ENCODE results near the gene NAE1.
A peak's percentile ranks its signal among the peaks of the same experiment; 100 is the strongest.
"Not testable (repeated sequence)": the region's sequence is repeated elsewhere in the genome, so short reads cannot be mapped to it uniquely, and the experiment has no call there.

The NAE1 gene

DNA sequence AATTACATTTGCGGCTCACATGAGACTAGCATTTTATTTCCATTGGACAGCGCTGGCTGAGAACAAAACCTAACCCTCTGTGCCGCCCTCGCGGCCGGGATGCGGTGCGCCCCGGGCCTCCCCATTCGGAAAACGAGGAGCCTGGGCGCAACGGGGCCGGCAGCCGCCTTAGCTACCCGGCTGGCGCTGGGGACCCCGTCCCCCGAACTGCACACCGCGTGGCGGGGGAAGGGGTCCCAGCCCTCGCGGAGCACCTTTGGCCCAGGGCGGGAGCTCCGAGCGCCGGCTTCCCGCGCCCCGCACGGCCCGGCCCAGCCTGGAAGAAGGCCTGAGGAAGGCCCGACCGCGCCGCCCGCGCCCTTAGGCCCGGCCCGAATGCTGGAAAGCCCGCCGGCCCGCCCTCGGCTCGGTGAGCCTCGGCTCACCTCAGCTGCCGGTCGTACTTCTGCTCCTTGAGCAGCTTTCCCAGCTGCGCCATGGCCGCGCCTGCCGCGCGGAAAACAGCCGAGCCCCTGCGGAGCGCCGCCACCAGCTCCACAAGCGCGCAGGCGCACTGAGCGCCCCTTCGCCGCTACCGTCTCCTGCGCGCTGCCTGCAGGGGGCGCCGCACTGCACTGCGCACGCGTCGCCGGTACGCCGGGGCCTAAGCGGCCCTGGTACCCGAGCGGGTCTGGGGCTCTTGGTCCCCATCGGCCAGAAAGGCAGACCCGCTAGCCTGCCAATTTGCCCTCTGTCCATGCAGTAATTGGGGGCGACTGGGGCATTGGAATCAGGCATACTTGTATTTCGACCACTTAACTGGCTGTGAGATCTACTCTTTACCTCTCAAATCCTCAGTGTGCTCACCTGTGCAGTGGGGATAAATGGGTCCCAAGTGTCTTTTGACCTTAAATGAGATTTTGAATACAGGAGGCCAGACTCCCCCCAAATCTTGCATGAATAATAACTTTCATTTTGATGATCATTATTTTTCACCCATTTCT lies at the start of gene NAE1:
Gene NAE1 (minus strand): TSS at position 555 of the 983 bp plus-strand sequence. CDS start 77 bp downstream, at position 478.
- peak; percentile 98 for DNase-seq (ENCODE audit: low spot score)

DNA sequence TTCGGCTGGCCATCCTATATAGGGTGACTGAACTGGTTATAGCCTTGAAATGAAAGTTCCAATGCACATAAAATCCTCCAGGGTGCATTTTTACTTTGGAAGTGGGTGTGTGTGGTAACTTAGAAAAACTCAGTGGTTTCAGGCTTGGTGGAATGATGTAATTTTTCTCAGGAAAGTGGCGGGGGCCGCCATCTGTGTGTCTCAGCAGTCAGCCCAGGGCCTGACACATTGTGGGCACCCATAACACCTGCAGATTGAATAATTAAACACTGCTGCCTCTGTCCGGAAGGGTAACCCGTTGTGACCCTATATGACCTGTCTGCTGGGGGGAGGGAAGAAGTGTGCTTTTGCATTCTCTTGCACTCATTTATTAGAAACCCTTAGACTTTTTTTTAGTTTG lies 47.3 kb upstream of the NAE1 start:
- no peak for DNase-seq (ENCODE audit: low spot score)

DNA sequence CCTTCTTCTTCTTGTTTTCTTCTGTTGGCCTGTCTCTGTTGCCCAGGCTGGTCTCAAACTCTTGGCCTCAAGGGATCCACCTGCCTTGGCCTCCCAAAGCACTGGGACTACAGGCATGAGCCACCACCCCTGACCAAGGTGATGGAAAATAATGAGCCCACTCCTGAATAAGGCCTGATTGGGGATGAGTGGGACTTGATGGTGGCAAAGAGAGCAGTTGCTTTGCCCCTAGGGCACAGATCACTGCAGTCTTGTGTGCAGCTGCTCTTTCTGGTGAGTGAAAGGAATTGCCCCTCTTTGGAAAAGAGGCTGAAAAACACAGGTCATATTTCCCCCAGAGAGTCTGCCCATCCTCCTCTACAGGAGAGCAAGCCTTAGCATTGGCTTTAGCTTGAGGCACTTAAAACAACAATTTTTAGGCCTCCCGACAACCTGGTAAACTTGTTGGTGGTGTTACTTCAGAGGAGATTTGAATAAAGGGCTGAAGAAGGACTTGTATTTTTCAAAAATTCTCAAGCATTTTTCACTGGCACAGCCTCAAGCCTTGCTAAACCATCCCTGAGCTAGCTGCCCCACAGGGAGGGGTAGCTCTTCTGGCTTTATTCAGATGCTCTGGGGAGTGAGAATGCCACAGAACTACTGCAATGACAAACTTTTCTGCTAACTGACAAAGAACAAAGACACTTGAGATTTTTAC lies 43.5 kb upstream of the NAE1 start:
- DNase-seq (ENCODE audit: low spot score): peak; percentile 40

DNA sequence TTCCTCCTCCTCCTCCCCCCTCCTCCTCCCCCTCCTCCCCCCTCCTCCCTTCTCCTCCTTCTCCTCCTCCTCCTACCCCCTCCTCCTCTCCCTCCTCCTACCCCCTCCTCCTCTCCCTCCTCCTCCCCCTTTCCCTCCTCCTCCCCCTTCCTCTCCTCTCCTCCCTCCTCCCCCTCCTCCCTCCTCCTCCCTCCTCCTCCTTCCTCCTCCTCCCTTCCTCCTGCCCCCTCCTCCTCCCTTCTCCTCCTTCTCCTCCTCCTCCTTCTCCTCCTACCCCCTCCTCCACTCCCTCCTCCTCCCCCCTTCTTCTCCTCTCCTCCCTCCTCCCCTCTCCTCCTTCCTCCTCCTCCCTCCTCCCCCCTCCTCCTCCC lies 42.9 kb upstream of the NAE1 start:
- no peak for DNase-seq (ENCODE audit: low spot score)

DNA sequence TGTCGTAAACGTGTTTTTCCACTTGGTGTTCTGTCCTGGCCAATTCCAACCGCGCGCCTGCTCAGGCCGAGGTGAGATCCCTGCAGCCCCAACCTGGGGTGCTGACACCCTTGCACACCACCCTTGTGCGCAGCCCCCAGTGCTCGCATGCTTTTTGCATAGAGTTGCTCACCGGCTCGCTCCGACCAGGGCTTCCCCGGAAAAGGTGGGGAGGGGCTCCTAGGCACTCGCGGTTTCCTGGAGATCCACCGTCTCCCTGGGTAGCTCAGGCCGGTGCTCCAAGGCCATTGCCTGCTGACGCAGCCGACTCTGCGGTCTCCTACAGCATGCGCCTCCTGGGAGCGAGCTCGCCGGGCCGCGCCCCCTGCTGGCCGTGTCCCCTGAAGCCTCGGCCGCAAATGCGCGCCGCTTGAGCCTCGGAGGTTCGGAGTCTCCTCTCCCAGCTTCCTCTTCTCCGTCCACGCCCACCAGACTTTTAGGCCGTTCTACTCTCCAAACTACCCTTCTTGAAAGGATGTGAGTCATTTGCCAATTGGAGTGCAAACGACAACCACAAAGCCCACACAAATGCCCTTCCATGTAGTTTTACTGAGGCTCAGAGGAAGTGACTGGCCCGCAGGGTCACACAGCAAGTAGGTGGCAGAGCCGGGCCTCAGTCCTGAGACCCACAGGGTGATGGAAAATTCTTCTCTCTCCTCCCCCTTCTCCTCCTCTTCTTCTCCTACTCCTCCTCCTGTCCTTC lies 42.3 kb upstream of the NAE1 start:
- peak; percentile 94 for DNase-seq (ENCODE audit: low spot score)

DNA sequence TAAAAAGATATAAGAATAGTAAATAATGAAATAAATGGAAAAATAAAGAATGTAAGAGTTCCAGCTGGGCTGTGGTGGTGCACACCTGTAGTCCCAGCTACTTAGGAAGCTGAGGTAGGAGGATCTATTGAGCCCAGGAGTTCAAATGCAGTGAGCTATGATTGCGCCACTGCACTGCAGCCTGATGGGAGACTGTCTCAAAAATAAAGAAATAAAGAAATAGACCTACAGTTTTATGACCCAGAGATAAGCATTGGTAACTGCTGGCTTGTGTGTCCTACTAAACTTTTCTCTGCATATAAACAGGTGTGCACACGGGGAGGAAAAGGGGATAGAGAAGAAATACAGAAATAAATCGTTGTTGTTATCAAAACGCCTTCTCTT lies 41.8 kb upstream of the NAE1 start:
- no peak for DNase-seq (ENCODE audit: low spot score)

DNA sequence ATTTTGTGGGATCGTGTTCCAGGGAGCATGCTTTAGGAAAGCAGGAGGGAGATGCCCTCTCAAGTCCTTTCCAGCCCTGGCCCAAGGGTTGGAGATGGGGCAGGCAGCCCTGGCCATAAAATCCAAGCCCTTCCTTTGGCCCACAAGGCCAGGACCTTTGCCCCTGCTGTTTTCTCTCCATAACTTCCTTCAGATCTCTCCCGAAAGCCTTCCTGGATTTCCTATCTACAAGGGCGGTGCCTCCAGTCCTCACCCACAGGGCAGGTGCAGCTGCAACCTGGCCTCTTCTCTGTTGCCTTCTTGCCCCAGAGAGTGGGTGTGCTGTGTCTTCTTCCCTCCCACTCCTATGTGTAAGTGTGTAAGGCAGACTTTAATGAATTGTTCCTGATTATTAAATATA lies 41.1 kb upstream of the NAE1 start:
- no peak for DNase-seq (ENCODE audit: low spot score)

DNA sequence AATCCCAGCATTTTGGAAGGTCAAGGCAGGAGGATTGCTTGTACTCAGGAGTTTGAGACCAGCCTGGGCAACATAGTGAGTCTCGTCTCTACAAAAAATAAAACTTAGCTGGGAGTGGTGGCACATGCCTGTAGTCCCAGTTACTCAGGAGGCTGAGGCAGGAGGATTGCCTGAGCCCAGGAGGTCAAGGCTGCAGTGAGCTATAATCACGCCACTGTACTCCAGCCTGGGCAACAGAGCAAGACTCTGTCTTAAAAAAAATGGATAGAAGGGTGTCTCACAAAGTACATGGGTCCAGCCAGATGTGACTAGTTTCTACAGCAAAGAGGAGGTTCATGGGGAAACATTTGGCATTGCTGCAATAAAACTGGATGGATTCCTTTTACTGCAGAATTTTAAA lies 40.6 kb upstream of the NAE1 start:
- not testable (repeated sequence) for DNase-seq (ENCODE audit: low spot score)

DNA sequence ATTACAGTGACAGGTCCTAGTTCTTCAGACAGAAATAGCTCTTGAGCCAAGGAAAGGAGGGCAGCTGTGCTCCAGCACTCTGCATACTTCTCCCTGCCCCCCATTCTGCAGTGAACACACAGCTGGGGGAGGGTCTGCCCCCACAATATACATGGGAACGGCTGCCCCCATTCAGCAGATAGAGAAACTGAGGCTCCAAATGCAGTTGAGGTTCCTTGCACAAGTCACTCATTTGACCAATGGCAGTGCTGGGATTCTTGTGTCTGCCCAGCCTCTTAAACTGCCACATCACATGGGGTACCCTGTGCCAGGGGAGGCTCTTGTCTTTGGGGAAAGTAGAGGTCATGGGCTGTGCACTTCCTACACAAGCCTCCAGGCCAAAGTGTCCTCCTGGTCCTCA lies 38.6 kb upstream of the NAE1 start:
- DNase-seq (ENCODE audit: low spot score): no peak

DNA sequence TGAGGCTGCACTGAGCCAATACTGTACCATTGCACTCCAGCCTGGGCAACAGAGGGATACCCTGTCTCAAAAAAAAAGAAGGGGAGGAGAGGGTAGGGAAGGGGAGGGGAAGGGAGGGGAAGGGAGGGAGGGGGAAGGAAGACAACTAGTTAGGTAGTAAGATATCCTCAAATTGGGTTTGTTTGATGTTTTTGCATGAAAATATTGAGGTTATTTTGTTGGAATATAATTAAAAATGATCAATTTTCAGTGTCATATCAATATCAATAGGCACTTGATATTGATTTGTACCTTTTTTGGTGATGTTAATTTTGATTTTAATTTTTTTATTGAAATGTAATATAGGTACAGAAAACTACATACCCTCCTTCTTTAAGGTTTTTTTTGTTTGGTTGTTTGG lies 32.9 kb upstream of the NAE1 start:
- no peak for DNase-seq (ENCODE audit: low spot score)

DNA sequence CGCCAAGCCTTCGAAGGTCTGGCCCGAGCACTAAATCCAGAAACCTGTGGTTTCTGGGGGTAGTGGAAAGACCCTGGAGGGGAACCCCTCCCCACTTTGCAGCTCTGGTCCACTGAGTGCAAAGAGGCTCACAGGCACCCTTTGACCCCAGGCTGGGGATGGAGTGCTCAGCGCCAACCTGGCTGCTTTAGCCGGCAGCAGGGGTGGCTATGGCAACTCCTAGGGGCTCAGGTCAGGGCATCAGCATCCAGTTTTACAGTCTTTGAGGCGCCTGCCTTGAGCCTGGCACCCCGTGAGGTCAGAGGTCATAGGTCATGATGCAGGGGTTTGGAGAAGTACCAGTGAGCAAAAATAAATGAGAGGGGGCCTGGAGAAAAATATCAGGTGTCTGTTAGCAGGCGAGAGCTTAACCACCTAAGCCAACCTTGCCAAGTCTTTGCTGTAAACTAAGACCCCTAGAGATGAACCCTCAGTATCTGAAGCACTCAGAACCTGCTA lies 31.3 kb upstream of the NAE1 start:
- DNase-seq (ENCODE audit: low spot score): no peak

DNA sequence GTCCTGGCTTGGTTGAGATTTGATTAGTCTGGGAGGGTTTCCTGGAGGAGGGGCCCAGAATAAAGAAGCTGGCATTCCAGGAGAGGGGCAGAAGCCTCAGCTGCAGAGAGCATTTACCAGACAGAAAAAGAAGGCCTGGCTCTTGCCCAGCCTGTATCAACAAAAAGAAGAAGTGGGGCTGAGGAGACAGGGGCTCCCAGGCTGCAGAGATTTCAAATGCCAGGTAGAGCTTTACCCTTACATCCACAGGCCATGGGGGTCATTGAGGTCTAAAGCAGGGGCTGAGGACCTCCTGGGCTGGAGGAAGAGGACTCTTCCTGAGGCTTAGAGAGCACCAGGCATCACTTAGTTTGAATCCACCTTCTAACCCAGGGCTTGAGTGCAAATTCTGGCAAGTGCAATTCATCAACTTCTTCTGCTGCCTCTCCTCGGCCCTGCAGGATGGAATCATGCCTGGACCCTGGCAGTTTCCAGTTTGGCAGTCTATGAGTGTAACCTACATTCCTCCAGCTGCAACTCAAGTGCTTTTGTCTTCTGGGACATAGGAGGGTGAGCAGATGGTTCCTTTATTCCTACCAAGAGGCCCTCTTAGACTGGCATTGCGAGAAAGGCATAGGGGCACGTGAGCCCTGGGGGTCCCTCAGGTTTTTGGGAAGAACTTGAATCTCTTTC lies 28.8 kb upstream of the NAE1 start:
- no peak for DNase-seq (ENCODE audit: low spot score)

DNA sequence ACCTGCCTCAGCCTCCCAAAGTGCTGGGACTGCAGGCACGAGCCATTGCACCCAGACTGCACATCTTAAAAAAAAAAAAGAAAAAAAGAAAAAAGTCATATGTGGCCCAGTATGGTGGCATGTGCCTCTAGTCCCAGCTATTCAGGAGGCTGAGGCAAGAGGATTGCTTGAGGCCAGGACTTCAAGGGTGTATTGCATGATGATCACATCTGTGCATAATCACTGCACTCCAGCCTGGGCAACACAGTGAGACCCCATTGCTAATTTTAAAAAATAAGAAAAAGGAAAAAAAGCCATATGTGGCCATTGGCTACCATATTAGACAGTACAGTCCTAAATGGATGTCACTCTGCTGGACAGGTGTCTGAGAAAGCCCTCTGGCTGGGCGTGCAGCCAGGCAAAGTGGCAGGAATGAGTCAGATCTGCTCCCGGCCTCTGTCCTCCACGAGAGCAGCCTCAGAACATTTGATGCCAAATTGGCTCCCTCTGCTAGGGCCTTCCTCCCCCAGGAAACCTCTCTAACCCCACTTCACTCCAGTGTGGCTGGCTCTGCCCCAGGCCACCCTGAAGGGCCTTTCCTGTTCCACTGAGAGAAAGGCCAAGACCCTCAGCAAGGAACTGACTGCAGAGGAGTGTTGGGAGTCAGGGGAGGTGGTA lies 28.1 kb upstream of the NAE1 start:
- peak; percentile 85 for DNase-seq (ENCODE audit: low spot score)

DNA sequence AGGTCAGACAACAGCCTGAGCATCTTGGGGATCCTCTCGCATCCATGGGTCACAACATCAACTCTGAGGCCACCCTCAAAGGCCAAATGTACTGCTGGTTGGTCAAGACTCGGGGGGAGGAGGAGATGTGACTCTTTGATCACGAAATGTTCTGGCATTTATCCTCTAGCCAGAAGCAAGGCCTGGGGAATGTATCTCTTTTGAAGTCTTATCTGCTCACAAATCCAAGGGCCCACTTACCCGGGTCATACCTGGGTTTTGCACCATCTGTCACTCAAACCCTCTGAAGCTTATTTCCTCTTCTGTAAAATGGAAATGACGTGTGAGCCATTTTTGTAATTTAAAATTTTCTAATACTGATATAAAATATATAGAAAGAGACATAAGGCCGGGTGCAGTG lies 26.7 kb upstream of the NAE1 start:
- no peak for DNase-seq (ENCODE audit: low spot score)

DNA sequence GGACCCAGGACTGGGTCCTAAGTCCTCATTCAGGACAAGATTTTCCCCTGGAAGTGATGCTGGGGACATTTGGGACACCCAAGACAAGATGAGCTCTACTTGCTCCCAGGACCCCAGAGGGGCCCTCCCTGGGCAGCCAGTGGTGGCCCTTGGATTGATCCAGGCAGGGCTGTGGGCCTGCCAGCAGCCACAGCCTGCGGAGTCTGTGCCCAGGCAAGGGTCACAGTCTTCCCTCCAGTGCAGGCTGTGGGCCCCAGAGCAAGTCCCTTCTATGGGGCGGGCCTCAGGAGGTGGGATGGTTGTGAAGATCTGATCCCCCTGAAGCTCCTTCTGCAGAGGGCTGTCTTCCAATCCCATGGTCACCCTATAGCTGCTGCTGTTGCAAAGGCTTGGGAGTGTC lies 26.0 kb upstream of the NAE1 start:
- no peak for DNase-seq (ENCODE audit: low spot score)

DNA sequence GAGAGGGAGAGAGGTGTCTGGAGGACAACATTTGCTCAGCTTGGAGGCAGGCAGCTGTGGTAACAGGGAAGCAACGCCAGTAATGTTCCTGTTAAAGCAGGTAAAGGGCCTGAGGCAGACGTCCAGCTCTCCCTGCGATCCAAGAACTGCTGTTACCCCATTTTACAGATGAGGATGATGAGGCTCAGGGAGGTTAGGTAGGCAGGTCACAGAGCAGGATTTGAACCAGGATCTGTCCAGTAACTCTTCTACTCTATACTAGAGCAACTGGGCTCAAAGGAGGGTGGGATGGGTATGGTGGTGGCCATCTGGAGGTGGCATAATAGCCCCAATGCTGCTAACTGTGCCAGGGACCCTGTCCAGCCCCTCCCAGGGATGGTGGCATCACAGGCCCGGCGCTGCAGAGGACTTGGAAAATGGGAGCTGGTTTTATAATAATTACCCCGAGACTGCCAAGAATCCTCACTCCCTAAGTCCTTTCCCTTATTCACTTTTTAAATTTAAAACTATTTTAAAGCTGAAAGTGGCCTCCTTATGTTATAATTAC lies 25.5 kb upstream of the NAE1 start:
- DNase-seq (ENCODE audit: low spot score): no peak

DNA sequence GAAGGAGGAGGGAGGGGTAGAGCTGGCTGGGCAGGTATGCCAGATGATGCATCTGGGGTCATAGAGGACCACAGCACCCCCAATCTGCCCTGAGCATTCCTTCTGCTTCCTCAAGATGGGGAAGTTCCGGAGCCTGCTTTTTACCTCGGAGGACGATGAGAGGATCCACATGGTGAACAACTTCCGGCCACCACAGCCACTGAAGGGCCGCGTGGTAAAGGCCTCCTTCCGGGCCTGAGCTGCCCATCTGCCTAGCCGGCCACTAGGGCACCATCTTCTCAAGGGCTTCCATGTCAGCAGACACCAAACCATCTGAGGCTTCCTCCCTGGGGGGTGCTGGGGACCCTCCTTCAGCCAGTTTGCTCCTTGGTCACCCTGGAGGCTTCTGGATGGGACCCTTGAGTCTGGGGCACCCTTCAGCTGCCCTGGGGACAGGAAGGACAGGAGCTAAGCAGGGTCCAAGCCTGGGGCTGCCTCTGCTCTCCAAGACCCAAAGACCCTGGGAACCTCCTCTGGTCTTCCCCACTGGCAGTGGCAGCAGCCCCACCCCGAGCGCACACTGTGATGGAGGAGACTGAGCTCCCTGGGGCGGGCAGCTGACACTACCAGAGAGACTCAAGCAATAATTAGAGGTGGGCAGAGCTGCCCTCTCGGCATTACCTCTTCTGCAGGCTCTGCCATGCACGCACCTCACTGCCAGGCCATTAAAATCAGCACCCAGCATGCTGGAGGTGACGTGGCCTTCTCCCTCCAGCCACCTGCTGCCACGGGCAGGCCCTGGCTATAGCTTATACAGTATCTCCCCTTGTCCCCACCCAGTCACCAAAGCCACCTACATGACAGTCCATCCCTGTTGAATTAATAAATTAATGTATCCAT lies 22.7 kb upstream of the NAE1 start:
- DNase-seq (ENCODE audit: low spot score): no peak

DNA sequence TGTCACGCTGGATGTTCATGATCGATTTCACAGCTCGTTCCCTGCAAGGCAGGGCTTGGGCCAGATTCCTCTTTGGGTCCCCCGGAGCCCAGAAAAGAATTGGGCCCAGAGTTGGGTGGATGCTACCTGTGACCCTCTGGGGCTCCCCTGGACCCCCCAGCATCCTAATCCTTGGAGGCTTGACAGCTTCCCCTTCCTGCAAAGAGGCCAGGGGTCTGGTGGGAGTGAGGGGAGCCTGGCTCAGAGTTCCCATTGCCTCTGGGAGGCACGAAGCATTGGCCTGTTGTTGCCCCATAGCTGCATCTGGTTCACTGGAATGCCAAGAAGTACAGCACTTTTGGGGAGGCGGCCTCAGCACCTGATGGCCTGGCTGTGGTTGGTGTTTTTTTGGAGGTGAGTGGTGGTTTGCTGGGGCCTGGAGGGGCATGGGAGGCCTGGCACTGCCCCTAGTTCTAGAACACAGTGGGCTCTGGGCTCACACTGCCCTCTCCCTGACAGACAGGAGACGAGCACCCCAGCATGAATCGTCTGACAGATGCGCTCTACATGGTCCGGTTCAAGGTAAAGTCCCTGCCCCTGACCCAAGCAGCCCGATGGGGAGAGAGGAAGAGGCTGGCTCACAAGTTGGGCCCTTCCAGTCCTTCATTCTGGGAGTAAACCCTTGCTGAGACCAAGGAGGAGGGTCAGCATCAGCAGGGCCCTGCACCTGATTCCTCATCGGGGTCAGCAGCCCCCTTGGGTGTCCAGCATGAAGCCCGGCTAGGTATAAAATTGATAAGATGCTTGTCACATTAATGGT lies 20.6 kb upstream of the NAE1 start:
- peak; percentile 0 for DNase-seq (ENCODE audit: low spot score)

DNA sequence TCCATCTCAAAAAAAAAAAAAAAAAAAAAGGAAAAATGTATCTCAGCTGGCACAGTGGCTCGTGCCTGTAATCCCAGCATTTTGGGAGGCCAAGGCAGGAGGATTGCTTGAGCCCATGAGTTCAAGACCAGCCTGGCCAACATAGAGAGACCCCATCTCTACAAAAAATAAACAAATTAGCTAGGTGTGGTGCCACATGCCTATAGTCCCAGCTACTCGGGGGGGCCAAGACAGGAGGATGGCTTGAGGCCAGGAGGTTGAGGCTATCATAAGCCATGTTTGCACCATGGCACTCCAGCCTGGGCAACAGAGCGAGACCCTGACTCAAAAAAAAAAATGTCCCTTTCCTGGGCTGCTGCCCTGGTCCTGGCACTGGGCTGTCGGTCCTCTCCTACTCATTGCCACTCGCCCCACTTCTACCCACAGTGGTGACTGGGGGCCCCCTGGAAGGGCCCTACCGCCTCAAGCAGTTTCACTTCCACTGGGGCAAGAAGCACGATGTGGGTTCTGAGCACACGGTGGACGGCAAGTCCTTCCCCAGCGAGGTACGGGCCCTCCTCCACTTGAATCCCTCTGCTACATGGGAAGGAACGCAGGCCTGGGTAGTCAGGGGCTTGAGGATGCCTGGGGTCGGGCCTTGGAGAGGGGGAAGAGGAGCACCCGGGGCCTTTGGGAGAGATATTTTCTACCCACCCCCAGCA lies 19.5 kb upstream of the NAE1 start:
- DNase-seq (ENCODE audit: low spot score): peak; percentile 0
